GM21576 (cell line): ENCODE results near the gene APOBEC3H.

Experiments used
- ATAC-seq: cut with Tn5 transposase; IDR thresholded peaks from one replicate; pipeline ENCODE4 v1.9.1; 2021; ENCODE audit warnings: mild to moderate bottlenecking, moderate library complexity; ENCODE audit not compliant: unreplicated experiment

Gene APOBEC3H

DNA sequence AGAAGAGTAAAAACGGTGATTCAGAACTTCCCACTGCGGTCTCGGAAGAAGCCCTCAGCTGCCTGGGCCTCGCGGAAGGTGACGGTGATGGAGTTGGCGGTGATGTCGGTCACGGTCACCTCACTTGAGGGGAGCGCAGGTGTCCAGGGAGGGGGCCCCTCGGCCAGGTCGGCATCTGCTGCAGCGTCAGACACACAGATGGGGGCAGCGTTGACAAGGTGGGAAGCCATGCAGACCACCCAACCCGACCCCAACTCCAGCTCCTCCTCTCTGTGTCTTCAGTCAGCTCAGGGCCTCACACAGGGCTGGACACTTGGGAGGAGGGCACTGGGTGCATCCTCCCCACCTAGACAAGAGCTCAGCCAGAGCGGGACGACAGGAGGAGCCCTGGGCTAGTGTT, 36.8 kb downstream of the APOBEC3H start:
- no peak for ATAC-seq

DNA sequence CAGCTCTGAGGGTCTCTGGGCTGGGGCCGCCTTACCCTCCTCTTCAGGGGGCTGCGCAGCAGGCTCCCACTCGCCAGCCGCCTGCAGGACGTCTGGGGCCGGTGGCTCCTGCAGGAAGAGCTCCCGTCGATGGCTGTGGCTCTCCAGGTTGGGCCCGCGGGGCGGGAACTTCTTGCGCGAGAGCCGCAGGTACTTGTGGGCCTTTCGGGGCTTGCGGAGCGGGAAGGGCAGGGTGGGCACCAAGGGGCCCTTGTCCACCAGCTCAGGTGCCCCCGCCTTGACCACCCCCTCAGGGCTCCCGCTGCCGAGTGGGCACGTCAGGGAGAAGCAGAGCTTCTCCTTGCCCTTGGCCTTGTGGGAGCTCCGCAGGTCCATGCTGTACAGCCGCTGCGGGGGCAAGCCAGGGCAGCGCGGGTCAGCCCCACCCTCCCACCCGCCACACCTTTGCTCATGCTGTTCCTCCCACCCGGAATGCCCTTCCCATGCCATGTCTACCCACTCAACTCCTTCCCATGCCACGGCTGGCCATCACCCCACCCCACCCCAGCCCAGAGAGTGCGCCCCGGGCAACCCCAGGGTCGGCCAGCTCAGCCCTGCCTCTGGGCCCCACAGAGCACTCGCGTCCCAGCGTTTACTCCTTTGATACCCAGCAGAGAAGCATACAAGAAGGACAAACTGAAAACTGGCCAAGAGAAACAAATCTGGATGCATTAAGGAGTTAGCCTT, 37.5 kb downstream of the APOBEC3H start:
- ATAC-seq: no peak

DNA sequence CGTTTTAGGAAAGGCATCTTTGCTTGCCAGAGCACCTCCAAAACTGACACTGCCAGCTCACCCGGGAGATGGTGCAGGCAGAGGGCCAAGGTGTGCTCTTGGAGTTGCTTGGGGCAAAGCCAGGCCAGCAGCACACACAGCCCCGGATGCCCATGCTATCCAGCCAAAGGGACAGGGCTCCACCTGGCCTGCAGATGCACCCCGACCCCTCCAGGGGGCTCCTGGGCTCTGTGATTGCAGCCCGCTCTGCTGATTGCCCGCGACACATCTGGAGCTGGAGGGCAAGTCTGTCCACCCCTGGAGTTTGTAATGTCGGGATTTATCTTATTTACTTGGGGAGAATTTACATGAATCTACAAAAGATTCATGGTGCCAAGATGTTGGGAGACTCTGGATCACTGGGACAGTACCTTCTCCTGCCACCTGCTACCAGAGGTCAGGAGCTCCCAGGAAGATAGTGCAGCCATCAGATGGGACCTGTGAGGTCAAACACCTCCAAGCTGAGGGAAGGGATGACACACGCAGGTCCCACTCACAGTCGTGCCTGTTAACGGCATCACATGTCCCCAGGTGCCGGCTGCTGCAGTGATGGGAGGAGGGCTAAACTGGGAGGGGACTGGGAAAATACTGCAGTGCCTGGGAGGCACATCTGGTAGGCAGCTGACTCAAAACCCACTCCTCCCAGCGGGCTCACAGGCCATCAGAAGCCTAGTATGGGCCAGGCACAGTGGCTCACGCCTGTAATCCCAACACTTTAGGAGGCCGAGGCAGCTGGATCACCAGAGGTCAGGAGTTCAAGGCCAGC, 38.2 kb downstream of the APOBEC3H start:
- no peak for ATAC-seq

DNA sequence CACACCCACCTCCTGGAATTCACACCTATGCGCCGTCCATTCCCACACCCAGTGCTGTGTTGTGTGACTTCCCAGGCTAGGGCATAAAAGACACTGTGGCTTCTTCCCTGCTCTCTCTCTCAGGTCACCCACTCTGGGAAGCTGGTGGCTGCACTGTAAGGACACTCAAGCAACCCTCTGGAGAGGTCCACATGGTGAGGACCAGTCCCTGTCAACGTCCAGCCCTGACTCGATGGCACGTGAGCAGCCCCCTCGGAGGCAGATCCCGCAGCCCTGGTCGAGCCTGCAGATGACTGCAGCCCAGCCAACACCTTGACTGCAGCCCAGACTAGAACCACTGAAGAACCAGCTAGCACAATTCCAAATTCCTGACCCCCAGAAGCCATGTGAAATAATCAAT, 39.3 kb downstream of the APOBEC3H start:
- ATAC-seq: no peak

DNA sequence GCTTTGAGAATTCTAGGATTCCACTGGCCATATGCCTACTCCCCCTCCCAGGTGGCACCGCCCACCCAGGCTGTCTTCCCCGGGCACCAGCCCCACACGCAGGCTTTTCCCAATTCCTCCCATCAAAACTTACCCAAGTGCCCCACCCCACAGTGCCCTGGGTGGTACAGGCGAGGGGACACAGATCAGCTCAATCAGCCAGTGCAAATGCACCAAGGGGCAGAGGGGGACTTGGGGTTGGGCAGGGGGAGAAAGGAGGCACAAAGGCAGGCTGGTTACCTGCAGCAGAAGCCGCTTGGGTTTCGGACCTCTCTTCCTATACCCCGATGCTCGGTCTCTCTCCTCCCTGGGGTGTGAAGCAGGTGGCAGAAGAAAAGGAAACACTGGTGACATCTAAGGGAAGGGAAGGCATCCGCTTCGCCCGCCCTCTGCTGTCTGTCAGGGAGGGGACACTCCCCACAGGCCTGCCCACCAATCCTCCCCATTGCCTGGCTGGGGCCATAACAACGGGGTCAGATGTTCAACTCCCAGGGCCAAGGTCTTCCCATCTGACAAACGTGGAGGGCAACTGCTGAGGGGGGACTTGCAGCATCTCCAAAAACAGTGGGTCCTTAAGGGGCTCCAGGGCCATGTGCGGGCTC, 41.4 kb downstream of the APOBEC3H start:
- no peak for ATAC-seq

DNA sequence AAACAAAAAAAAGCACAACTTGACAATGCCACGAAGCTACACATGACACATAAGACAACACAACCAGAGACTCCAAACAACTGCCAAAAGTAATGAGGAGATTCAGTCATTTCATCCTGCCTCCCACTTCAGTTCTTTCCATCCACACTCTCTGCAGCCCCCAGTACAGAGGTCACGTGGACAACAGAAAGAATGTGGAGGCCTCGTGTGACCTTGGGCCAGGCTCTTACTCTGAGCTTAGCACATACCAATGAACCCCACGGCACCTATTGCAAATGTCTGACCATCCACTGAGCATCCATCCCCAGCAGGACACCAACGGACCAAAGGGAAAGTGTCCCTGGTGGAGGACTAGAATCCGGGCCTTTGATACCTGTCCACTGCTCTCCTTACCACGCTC, 42.9 kb downstream of the APOBEC3H start:
- ATAC-seq: no peak

DNA sequence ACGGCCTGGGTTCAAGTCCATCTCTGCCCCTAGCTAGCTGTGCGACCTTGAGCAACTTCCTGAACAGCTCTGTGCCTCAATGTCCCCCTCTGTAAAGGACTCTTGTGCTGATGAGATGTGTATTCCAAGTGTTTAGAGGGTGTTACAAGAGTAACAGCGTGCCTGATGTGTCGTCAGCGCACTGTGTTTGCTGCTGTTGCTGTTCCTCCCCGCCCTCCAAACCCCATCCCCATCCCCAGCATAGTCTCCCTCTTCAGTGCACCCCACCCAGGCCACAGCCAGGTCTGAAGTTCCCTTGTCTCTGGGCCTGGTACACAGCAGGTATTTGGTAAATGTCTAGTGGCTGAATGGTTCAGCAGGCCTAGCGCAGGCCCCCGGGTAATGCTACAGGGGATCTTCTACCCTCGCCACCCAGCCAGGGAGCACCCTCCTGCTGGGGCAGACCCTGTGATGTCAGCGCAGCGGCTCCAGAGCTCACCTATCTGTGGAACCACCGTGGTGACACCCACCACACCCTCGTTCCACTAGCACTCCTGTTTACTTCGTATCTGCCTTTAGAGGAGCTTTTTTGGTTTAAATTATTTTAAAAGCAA, 45.1 kb downstream of the APOBEC3H start:
- ATAC-seq: no peak

DNA sequence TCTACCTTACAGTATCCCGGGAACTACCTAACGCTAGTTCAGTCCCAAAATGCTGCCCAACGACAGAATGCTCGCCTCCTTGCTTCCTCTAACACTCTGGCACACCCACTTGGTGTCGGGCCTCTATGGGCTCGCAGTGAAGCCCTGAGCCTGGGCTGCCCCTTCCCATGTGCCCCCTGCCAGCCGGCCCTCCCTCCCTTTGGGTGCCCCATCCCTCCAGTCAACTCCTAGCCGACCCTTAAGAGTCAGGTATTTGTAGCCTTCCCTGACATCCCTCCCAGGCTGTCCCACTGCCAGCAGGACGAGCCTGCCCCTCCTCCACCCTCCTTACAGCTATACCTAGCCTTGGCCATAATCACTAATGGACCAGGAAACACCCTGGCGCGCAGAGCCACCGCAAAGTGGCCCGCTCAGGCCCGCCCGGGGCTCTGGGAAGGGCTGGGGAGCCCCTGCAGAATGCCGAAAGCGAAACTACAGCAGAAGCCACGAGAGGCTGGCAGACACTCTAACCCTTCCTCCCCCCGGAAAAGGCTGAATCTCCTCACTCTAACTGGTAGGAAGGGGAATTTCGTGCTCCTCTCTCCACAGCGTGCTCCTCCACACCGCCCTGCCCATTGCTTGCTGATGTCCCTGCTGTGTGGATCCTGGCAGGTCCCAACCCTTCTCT, 47.2 kb downstream of the APOBEC3H start:
- ATAC-seq: peak; percentile 30

DNA sequence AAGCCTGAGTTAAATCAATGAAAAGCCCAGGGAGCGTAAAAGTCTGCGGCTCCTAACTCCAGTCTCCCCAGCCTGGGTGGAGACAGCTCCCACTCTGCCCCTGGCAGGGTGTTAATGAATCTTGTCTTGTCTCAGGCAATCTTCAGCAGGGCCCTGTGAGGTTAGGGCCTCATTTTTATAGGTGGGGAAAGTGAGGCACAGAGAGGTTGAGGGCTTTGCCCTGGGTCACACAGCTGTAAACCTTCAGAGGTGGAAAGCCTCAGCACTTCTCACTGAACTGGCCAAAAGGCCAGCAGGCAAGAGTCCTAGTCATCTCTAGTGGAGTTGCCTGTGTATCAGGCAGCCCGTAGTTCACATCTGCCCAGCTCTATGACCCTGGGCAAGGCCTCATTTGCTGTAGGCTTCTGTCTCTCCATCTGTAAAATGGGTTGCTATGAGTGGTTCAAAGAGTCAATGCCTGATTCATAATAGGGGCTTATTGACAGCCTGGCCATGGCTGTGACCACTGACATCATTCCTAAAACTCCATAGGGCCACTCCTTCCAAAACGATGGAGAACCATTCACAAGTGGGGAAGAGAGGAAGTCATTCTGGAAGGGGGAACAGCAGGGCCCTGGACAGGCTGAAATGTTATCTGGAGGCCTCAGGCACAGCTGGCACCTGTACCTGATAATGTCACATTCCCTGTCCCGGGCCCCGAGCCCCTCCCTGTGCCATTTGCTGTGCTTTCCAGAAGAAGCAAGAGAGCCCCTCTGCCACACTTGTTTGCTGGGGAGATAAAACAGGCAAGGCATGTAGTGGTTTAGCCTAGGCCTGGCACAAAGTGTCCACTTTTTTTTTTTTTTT, 49.4 kb downstream of the APOBEC3H start:
- peak; percentile 3 for ATAC-seq

DNA sequence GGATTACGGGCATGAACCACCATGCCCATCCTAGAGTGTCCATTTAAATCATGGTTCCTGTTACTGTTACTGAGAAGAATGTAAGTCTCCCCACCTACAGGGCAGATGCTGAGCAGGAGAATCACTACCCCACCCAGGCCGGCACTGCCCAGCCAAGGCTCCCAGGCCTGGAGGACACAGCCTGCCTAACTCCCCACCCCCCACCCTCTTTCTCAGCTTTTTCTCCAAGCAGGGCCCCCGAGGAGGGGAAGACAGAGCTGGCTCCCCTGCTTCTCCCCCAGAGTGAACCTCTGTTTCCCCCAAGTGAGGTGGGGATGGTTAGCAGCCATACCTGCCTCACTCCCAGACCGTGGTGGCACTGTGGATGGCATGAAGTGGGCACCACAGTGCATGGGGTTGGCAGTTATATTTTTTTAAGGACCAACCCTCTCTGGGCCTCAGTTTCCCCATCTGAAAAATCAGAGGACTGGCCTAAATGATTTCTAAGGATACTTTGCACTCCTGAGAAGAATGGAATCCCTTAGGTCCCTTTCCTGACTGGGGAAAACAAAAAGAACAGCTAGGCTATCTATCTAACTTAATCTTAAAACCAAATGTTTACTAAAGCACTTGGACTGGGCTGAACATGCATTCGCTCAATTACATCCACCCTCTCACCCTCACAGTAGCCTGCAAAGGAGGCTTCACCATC, 50.4 kb downstream of the APOBEC3H start:
- ATAC-seq: no peak

DNA sequence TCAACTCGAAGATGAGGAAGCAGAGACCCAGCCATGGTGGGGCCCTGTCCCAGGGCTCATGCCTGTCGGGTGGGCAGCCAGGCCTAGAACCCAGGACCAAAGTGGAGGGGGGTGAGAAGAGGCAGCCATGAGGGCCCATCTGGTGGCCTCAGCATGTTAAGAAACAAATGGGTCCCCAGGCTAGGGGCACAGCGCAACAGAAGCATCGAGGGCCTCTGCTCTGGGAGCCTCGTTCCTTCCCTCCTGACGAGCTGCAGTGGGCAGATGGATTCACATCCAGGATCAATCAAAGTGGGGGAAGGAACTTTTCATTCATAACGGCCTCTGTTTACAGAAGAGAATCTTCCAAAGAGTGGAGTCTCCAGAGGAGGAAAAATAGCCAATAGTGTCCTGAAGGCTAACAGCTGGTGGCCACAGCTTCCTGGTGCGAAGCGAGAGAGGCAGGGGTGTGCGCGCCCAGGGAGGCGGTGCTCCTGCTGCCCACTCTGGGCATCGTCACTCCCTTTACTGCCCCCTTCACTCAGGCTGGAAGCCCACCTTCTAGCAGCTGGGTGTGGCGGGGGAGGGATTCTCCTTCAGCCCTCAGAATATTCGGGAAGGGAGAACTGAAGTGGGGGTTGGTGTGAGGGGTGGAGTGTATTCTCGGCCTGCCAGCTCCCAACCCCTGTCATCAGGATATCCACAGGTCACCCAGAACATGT, 51.1 kb downstream of the APOBEC3H start:
- no peak for ATAC-seq

DNA sequence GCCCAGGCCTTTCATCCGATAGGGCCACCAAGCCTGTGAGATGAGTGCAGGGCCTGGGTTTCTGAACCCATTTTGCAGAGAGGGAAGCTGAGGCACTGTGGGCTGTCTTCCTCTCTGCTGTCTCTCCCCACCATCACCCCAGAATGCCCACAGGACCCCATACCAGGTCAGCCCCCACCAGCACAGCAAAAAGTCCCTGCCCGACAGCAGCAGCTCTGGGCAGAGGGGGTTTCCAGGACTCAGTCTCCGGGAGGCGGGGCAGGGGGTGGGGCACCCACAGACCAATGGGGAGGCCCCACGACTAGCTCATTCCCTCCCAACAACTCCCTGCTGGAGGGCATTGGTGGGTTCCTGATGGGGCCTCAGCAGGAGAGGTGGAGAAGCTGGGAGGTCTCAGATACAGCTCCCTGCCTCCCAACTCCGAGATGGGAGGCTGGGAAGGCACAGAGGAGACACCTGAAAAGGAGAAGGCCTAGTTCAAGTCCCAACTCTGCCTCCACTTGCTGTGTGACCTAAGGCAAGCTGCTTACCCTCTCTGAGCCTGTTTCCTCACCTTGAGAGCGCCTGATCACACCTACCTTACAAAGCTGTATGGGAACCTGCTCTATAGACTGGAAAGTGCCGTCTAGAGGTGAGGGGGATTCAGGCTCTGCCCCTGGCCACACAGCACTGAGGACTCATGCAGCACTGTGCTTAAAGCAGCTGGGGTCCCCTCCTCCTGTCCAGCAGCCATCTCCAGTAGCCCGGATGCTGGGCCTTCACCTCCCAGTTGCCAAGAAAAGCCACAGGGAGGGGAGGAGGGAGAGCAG, 51.9 kb downstream of the APOBEC3H start:
- no peak for ATAC-seq

DNA sequence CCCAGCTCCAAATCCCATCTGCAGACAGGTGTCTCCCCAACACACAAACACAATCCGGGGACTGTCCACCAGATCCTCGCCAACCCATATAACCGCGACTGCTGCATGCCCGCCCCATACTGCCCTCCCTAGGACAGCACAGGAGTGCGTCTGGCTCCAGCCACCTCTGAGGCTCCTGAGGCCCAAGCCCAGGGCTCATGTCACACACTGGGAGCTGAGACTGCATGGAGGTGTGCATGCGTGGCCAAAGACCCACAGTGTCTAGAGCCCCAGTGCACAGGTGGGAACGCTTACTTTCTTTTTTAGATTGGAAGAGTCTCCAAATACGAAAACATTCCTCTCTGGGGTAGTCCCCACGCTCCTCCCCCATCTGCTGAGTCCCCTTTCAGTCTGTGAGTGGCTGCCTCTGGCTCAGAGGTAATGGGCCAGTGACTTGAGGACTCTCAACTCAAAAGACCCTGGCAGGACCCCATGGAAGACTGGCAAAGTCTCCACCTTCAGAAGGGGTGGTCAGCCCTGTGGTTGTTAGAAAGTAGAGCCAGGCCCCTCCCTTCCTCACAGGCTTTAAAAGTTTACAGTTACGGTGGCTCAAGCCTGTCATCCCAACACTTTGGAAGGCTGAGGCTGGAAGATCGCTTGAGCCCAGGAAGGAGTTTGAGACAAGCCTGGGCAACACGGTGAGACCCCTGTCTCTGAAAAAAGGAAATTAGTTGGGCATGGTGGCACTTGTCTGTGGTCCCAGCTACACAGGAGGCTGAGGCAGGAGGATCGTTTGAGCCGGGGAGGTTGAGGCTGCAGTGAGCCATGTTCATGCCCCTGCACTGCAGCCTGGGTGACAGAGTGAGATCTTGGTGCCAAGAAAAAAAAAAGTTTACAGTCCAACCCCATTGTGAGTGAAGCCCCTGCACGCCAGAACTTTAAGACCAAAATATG, 53.1 kb downstream of the APOBEC3H start:
- ATAC-seq: no peak

DNA sequence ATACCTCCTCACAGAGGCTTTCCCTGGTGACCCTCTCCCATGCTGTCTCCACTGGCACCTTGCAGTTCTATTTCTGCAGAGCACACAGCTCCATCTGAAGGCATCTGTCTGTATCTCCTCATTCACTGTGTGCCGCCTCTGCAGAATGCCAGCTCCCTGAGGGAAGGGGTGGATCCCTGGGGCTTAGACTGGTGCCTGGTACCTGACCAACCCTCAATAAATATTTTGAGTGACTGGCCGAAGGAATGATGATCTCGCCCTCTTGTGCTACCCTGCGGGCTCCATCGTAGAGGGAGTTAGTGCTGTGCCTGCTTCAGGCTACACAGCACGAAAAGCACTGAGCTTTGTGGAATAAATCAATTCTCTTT, 53.8 kb downstream of the APOBEC3H start:
- ATAC-seq: no peak

DNA sequence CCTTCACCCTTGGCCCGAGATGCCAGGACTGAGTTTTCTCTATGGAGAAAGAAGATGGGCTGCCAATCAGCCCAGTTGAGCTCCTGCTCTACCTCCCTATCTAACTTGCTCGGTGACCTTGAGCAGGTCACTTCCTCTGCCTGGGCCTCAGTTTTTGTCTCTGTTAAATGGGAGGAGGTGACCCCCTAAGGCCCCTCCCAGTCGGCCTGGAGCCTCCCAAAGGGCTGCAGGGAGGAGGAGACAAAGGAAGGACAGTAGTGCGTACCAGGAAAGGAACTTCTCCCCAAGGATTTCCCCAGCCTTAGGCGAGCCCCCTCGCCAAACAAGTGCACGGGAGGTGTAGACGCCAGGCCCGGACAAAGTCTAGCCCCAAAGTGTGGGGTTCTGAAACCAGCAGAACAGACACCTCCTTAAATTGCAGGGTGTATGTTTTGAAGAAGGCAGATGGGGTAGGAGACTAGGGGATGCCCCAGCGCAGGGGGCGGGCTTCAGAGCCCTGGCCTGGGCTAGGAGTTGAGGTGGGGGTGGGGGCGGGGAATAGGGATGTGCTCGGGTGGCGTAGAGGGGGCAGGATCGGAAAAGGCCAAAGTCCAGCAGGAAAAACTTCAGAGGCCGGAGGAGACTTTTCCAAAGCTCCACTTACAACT, 54.4 kb downstream of the APOBEC3H start:
- no peak for ATAC-seq

DNA sequence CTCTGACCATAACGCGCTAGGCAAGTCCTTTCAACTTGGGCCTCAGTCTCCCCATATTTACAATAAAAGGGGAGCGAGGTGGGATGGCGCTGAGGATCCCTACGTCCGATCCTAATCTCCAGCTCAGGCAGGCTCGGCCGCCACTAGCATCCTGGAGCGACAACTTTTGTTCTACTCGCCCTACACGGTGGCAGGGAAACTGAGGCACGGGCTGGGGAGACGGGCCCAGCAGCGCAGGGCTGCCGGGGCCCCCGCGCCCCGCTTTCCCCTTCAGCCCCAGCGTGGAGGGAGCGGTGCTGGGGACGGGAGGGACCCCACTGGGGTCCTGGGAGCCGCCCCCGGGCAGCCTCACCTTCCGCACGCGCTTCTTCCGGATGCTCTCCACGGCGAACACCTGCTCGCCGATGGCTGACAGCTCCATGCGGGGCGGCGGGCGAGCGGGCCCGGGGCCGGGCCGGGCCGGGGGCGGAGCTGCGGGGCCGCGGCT, 55.0 kb downstream of the APOBEC3H start:
- no peak for ATAC-seq
